ENCODE data around the gene SLAMF9.

- TF ChIP-seq CTCF (IDR thresholded peaks at IDR 0.05) (no peak), ZFX (IDR thresholded peaks at IDR 0.05; ENCODE audit: borderline replicate concordance) (no peak)
Measured at GRCh38 chr1:159915571-159916241, 38.3 kb downstream of the SLAMF9 start.

Data from 22Rv1 (cell line).